GM21390 (cell line): ENCODE measurements around the gene TAF4.

Experiments used
- ATAC-seq: cut with Tn5 transposase; IDR thresholded peaks from one replicate; pipeline ENCODE4 v1.9.1; 2021; ENCODE audit not compliant: unreplicated experiment

Gene TAF4

GRCh38 chr20:61934716-61935530 is 130.8 kb downstream of the TAF4 start:
- ATAC-seq, result no peak

GRCh38 chr20:61933951-61934715 is 131.5 kb downstream of the TAF4 start:
- ATAC-seq, result no peak

- no peak for ATAC-seq
These were observed 132.2 kb downstream of the TAF4 start for GRCh38 chr20:61933481-61933950.

- ATAC-seq, result no peak
These were observed 132.8 kb downstream of the TAF4 start for GRCh38 chr20:61932711-61933480.

- no peak for ATAC-seq
These were observed 133.5 kb downstream of the TAF4 start for GRCh38 chr20:61932199-61932592.

- no peak for ATAC-seq
These were observed 134.0 kb downstream of the TAF4 start for GRCh38 chr20:61931476-61932198.

GRCh38 chr20:61930776-61931475 is 134.8 kb downstream of the TAF4 start:
- no peak for ATAC-seq

- ATAC-seq, result no peak
These were observed 135.6 kb downstream of the TAF4 start for GRCh38 chr20:61929971-61930666.

- ATAC-seq, result no peak
These were observed 136.1 kb downstream of the TAF4 start for GRCh38 chr20:61929561-61929960.

GRCh38 chr20:61927826-61928541 is 137.7 kb downstream of the TAF4 start:
- no peak for ATAC-seq

GRCh38 chr20:61927193-61927825 is 138.4 kb downstream of the TAF4 start:
- ATAC-seq, result no peak

- ATAC-seq, result no peak
These were observed 138.9 kb downstream of the TAF4 start for GRCh38 chr20:61926796-61927192.

GRCh38 chr20:61926253-61926613 is 139.4 kb downstream of the TAF4 start:
- no peak for ATAC-seq

GRCh38 chr20:61925555-61926252 is 140.0 kb downstream of the TAF4 start:
- ATAC-seq, result no peak

- no peak for ATAC-seq
These were observed 140.7 kb downstream of the TAF4 start for GRCh38 chr20:61924858-61925554.
